GM18873 (cell line): Measurements from ENCODE around the gene SYNJ2.

Experiments used
- ATAC-seq: cut with Tn5 transposase; IDR thresholded peaks from one replicate; pipeline ENCODE4 v1.9.1; 2021; ENCODE audit warnings: mild to moderate bottlenecking, moderate library complexity, moderate number of reproducible peaks; ENCODE audit not compliant: unreplicated experiment, low FRiP score

The SYNJ2 gene

DNA sequence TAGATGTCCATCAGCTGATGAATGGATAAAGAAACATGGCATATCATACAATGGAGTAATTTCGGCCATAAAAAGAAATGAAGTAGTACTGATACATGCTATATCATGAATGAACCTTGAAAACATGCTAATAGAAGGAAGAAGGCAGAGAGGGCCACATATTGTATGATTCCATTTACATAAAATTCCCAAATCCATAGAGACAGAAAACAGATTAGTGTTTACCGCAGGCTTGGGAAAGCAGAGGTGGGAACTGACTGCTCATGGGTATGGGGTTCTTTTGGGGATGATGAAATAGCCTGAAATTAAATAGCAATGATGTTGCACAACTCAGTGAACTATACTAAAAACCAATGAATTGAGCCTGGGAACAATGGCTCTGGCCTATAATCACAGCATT, 128.1 kb downstream of the SYNJ2 start:
- no peak for ATAC-seq

DNA sequence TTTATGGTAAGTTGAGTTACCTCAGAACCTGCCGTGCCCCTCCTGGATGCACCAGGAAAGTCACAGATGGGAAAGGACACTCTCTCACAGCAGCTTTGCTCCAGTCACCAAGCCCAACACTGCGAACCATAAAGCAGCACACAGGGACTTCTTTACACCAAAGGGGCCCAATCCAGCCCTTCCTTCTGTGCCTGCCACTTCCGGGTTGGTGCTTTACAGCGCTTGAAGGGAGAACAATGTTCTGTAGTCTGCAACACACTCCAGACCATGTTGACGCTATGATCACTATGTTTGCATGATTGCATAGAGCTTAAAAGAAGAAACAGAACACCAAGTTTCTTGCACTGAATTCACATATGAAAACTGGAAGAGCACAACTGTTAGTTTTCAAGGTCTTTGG, 129.3 kb downstream of the SYNJ2 start:
- ATAC-seq: no peak

DNA sequence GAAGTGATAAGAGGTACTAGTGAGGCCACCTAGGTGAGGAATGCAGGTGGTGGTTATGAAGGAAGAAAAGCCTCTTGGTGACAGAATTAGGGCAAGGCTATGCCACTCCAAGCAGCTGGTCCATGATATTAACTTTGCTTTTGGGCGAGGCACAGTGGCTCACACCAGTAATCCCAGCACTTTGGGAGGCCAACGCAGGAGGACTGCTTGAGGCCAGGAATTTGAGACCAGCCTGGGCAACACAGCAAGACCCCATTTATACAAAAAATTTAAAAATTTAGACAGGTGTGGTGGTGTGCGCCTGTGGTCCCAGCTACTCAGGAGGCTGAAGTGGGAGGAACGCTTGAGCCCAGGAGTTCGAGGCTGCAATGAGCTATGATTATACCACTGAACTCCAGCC, 130.3 kb downstream of the SYNJ2 start:
- ATAC-seq: no peak

DNA sequence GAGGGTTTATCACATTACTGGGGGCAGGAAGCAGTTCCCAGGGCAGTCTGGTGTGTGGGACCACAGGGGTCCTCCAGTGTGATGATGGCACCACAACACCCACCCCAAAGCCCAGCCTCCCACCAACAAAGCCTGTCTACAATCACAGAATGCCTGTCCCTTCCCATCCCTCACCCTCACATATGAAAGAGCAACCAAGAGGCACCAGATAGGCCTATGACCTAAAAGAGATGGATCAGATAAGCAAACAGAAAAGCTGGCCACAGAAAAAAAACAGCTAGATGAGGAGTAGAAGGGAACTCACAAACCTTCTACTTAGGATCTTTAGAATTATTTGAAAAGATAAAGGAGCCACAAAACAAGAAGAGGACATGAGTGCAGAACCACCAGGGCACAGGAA, 132.1 kb downstream of the SYNJ2 start:
- no peak for ATAC-seq

DNA sequence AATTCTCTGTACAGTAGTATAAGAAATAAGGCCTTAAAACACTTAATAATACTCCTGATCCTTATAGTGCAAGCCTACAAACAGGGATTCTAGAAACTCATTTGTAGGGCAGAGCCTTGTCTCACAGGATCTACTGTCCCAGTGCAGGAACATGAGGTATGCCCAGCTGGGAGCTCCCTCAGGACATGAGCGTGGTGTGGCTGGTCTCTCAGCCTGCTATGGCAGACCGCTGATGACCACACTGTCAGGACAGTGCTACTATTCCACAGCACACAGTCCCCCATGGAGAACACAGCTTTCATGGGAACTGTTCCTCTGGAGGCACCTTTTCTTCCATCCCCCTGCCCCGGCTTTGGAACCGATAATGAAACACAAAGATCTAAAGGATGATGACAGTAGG, 133.4 kb downstream of the SYNJ2 start:
- ATAC-seq: no peak

DNA sequence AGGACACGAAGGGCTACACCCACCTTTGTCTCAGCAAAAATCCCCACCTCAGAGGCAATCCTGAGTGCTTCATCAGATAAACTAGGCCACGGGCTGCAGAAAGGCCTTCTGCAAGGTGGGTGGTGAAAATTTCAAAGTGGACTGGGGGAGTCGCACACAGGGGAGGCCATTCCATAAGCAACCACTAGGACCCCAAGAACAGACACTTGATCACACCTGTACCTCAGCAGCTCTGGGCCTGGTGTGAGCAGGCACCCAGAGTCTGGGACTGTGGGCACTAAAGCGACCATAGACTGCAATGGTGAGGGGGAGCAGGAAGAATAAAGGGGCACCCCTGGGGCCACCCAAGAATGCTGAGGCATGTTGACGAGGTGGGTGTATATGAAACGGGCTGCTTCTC, 133.8 kb downstream of the SYNJ2 start:
- ATAC-seq: no peak

DNA sequence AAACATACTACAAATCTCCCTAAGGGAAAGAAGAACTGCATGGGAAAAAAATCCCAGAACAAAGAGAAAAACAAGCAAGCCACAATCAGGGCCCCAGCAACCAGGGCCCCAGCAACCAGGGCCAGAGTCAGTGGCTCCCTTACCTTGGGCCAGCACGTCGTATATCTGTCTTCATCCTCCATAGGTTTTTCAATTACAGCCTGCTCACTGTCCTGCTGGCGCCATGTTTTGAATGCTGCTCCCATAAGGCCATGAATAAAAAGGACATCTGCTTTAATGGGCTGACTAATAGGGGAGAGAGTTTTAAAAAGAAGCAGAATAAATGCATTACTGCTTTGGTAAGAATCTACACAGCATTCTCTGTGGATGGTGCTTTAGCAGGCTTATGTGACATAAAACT, 137.2 kb downstream of the SYNJ2 start:
- no peak for ATAC-seq

DNA sequence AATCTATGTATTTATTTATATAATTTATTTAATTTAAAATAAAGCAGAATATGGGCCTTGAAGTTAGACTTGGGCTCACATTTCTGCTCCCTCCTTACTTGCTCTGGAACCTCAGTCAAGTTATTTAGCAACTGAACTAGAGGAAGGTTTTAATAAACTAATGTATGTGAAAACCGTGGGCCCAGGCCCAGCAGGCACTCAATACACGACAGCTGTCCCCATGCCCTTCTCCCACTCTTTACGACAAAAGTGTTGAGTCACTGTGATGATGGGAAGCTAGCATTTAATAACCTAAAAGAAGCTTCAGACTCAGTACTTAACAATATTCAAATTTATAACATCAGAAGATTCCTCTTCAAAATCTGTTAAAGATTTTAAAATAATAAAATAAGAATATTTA, 139.7 kb downstream of the SYNJ2 start:
- ATAC-seq: no peak

DNA sequence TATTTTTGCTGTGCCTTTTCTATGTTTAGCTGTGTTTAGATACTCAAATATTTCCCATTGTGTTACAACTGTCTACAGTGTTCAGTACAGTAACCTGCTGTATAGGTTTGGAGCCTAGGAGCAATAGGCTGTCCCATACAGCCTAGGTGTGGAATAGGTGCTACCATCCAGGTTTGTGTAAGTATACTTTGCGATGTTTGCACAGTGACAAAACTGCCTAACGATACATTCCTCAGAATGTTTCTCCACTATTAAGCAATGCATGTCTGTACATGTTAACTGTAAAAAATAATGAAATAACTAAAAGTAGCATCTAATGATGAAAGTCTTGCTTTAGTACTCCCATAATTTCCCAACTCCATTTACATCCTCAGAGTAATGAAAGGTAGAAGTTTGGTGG, 140.4 kb downstream of the SYNJ2 start:
- no peak for ATAC-seq

DNA sequence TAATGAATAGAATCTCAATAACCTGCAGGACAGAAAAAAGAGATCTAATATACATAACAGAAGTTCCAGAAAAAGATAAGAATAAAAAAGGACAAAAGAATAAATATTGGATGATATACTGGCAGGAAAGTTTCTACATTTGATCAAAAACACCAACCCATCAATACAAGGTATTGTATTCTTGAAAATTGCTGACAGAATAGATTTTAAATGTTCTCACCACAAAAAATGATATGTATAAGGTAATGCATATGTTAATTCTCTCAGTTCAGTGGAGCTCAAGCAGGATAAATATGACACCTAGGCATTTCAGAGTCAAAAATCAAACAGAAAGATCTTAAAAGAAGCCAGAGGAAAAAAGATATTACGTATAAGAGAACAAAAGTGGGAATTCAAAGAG, 142.6 kb downstream of the SYNJ2 start:
- no peak for ATAC-seq

DNA sequence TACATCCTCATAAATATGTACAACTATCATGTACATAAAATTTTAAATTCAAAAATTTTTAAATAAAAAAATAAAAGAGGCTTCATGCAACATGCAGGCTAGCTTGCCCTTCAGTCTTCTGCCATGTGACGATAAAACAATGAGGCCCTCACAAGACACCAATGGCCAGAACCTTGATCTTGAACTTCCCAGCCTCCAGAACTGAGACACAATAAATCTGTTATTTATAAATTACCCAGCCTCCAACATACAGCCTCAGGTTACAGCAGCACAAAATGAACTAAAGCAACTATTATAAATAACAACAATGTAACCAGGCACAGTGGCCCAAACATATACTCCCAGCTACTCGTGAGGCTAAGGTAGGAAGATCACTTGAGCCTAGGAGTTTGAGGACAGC, 143.6 kb downstream of the SYNJ2 start:
- no peak for ATAC-seq

DNA sequence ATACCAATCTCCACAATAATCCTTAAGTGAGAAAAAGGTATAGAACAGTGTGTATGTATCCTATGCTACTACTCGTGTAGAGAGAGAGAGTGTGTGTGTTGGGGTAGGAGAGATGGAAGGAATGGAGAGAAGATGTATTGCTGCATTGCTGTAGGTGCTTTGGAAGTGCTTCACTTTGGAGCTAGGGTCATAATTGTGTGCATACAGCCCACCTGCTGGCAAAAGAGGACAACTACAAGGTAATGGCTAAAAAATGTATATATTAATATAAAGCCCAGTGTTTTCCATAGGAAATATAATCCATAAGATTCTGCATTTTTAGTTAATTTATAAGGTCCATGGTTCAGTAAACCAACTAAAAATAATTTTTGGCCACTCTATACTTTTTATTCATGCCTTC, 150.3 kb downstream of the SYNJ2 start:
- no peak for ATAC-seq

DNA sequence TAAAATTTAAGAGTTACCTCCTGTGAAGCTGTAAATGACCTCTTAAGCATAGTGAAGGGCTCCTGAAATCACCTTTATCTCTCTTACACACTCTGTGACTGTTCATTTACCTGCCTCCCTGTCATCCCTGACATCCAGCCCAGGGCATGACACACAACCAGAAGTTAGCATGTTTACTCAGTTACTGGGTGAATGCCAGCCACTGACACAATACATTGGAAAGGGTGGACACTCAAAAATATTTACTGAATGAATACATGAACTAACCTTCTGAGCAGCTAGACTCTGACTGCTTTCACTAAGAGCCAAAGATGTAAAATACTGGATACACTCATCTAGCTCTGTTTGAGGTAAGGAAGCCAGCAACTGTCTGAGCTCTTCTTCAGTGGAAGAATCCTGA, 161.1 kb downstream of the SYNJ2 start:
- ATAC-seq: no peak

DNA sequence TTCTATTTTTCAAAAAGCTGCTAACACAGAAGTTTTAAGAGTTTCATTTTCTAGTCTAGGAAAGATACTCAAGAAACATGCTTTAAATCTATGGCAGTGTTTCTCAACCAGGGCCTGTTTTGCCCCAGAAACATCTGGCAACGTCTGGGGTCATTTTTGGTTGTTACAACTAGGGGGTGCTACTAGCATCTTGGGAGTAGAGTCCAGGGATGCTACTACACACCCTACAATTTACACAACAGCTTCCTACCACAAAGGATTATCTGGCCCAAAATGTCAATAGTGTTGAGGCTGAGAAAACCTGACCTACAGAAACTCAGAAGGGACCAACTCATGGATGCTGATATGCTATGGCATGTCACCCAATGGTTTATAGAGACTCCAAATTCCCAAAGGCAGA, 162.0 kb downstream of the SYNJ2 start:
- ATAC-seq: no peak
